B cell (primary cell): ENCODE results near the gene POLR2C. TPM values are rescaled to one million over a fixed set of nuclear protein-coding genes. Genes with fewer than 3 reads are reported as not detected.
"Not testable (repeated sequence)": the region's sequence is repeated elsewhere in the genome, so short reads cannot be mapped to it uniquely, and the experiment has no call there.

Experiments used
- ATAC-seq: fragments of 200-7000 bp; cut with Tn5 transposase; one replicate; pipeline ENCODE4 v1.10.0; 2021; ENCODE audit warnings: low read depth, mild to moderate bottlenecking, moderate number of reproducible peaks, moderate library complexity
- CTCF ChIA-PET: fragments of 350-600 bp; sonication (Branson Sonifier 250); formaldehyde crosslinking; loops from one replicate; lab custom pipeline; 2021; ENCODE audit warnings: antibody characterized with exemption, inconsistent platforms; lab: Charles Lee
- POLR2A ChIA-PET: fragments of 350-600 bp; sonication (Branson Sonifier 250); formaldehyde crosslinking; loops from one replicate; lab custom pipeline; 2021; ENCODE audit warnings: antibody characterized with exemption; lab: Charles Lee
- DNase-seq: peaks from one replicate; pipeline ENCODE4 v3.0.0; 2013
- H2AFZ ChIP-seq: 2 replicates; pipeline ENCODE4 v1.6.1; 2012; ENCODE audit warnings: mild to moderate bottlenecking, low read depth, low read length; ENCODE audit not compliant: insufficient read depth, poor library complexity, severe bottlenecking
- H3K27ac ChIP-seq, 2 donors: 1 replicate in 1 of 2; 2 replicates in 1 of 2; pipeline ENCODE4 v1.5.1; 2012 to 2013; ENCODE audit warnings: low read length in 2 of 2, mild to moderate bottlenecking in 2 of 2, moderate library complexity in 1 of 2
- H3K27me3 ChIP-seq, 4 experiments: fragments of 200-600 bp in 1 of 4; sonication (generic) in 1 of 4; replicated peaks in 1 of 4; 1 replicate in 2 of 4; 2 replicates in 2 of 4; pipeline versions ENCODE4 v1.6.1 to v1.7.0; 2013 to 2016; ENCODE audit warnings: low read length in 3 of 4, mild to moderate bottlenecking in 2 of 4, mixed read lengths in 1 of 4, moderate library complexity in 1 of 4; ENCODE audit not compliant: insufficient read depth in 4 of 4, control insufficient read depth in 3 of 4; ENCODE audit errors: control extremely low read depth in 1 of 4
- H3K36me3 ChIP-seq, 2 experiments: replicated peaks in 1 of 2; 1 replicate in 1 of 2; 2 replicates in 1 of 2; pipeline versions ENCODE4 v1.6.1 to v1.7.1; 2013; ENCODE audit warnings: low read length in 1 of 2; ENCODE audit not compliant: insufficient read depth in 2 of 2, control insufficient read depth in 1 of 2; ENCODE audit errors: control extremely low read depth in 1 of 2, extremely low read depth in 1 of 2
- H3K4me1 ChIP-seq, 2 donors: fragments of 200-600 bp in 1 of 2; sonication (generic) in 1 of 2; 1 replicate in 1 of 2; 2 replicates in 1 of 2; pipeline versions ENCODE4 v1.5.1 to v1.6.1; 2013 to 2017; ENCODE audit warnings: low read length in 2 of 2; ENCODE audit not compliant: control insufficient read depth in 2 of 2, insufficient read depth in 2 of 2
- H3K4me2 ChIP-seq: replicated peaks from 2 replicates; pipeline ENCODE3; 2012; ENCODE audit warnings: mild to moderate bottlenecking, low read depth, low read length; ENCODE audit not compliant: poor library complexity, severe bottlenecking
- H3K4me3 ChIP-seq, 5 experiments: fragments of 200-600 bp in 1 of 5; sonication (generic) in 1 of 5; 1 replicate in 3 of 5; 2 replicates in 2 of 5; pipeline versions ENCODE4 v1.5.1 to v1.7.0; 2011 to 2016; ENCODE audit warnings: low read length in 4 of 5, mild to moderate bottlenecking in 4 of 5, low read depth in 2 of 5, control low read depth in 1 of 5, moderate library complexity in 1 of 5; ENCODE audit not compliant: insufficient read depth in 1 of 5; ENCODE audit errors: control extremely low read depth in 1 of 5, extremely low read depth in 1 of 5
- H3K79me2 ChIP-seq: fragments of 200-600 bp; sonication (generic); one replicate; pipeline ENCODE4 v1.6.0; 2016; ENCODE audit warnings: low read length; ENCODE audit not compliant: control insufficient read depth, insufficient read depth
- H3K9ac ChIP-seq: fragments of 200-600 bp; sonication (generic); 2 replicates; pipeline ENCODE4 v1.6.1; 2017; ENCODE audit warnings: mild to moderate bottlenecking, low read length, moderate library complexity
- H3K9me3 ChIP-seq, 3 donors: one replicate each; pipeline versions ENCODE4 v1.6.1 to v1.7.1; 2013; ENCODE audit warnings: low read length in 2 of 3; ENCODE audit not compliant: control insufficient read depth in 2 of 3, insufficient read depth in 1 of 3; ENCODE audit errors: control extremely low read depth in 1 of 3
- H4K20me1 ChIP-seq: 2 replicates; pipeline ENCODE4 v1.6.0; 2012; ENCODE audit warnings: mild to moderate bottlenecking, low read length; ENCODE audit not compliant: insufficient read depth, control insufficient read depth, poor library complexity, severe bottlenecking
- H3K27ac Mint-ChIP-seq: one replicate; pipeline ENCODE4 v1.8.0; 2021; ENCODE audit warnings: mixed read lengths
- H3K27me3 Mint-ChIP-seq: one replicate; pipeline ENCODE4 v1.8.0; 2021; ENCODE audit warnings: mixed read lengths
- H3K4me1 Mint-ChIP-seq: one replicate; pipeline ENCODE4 v1.8.0; 2021; ENCODE audit warnings: mixed read lengths
- H3K4me3 Mint-ChIP-seq: one replicate; pipeline ENCODE4 v1.8.0; 2021; ENCODE audit warnings: mixed read lengths
- H3K9me3 Mint-ChIP-seq: one replicate; pipeline ENCODE4 v1.8.0; 2022; ENCODE audit warnings: mixed read lengths; ENCODE audit not compliant: insufficient read depth
- EZH2 ChIP-seq: IDR thresholded peaks from 2 replicates; pipeline ENCODE4 v1.6.1; 2012; ENCODE audit warnings: borderline replicate concordance, low read depth, mild to moderate bottlenecking, moderate library complexity, low read length; ENCODE audit not compliant: insufficient read depth, poor library complexity, severe bottlenecking
- WGBS: methylation state at CpG from one replicate; pipeline ENCODE4 v1.1.5; 2013; ENCODE audit warnings: missing lambda C conversion rate; ENCODE audit not compliant: insufficient coverage; 5-methylcytosine and 5-hydroxymethylcytosine counted together
- intact Hi-C: fragments of 100-400 bp; cut with micrococcal nuclease; formaldehyde crosslinking; loops from one replicate; pipeline ENCODE4 v1.10.0; 2022
- polyA plus RNA-seq: library from polyadenylated mRNA; depleted of rRNA; stranded (reverse); fragments of >200 nt; gene quantifications from 2 replicates; pipeline ENCODE4 v1.2.3, GENCODE V29; 2012
- total RNA-seq, 2 donors: library from RNA; stranded (reverse); fragments of 120-200 nt in 1 of 2; gene quantifications; 1 replicate in 1 of 2; 2 replicates in 1 of 2; pipeline versions ENCODE4 v1.2.3 to v1.2.4, GENCODE V29; 2013 to 2022
- TF ChIP-seq, protein P1 (sequence below): fragments of 200-600 bp; IDR thresholded peaks from one replicate; pipeline ENCODE4 v1.8.0; 2022; ENCODE audit warnings: antibody characterized with exemption, mild to moderate bottlenecking

POLR2C gene
- total and polyA plus RNA-seq, 2 donors (not counting 1 experiment from before 2014, with no cell fraction given), result 57.8 to 70.1 TPM

DNA sequence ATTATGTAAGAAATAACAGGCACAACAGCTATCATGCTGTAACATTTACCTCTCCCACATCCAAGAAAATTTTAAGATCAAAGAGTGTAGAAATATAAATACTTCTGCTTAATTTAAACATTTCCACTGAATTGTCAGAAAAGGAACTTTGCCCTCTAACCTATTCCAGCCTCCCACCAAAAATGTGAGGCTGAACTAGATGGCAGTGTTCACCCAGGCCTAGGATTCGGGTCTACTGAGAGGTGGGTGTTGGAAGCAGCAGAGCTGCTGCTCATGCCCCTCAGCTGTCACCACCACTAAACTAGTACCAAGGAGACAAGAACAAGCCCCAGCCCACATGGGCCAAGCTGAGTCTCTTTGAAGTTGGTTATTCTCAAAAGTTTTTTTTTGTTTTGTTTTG, 26.6 kb upstream of the POLR2C start:
- peaks cover 2 to 86% of the 10 kb centered on the region in 2 experiments for H3K36me3 ChIP-seq
- Mint-ChIP-seq H3K27ac (no peak overlapping the region), H3K9me3 (peaks cover 6% of the 10 kb centered on the region), H3K27me3 (no peaks in the 10 kb centered on the region), H3K4me3 (no peak overlapping the region), H3K4me1 (no peaks in the 10 kb centered on the region)
- no peak overlapping the region for H2AFZ ChIP-seq
- no peak overlapping the region for H3K4me3 ChIP-seq
- DNase-seq, result no peak
- ATAC-seq, result no peak
- ChIA-PET CTCF (no interaction called here), POLR2A (no interaction called here)
- no peak for TF ChIP-seq EZH2
- TF ChIP-seq, protein P1, sequence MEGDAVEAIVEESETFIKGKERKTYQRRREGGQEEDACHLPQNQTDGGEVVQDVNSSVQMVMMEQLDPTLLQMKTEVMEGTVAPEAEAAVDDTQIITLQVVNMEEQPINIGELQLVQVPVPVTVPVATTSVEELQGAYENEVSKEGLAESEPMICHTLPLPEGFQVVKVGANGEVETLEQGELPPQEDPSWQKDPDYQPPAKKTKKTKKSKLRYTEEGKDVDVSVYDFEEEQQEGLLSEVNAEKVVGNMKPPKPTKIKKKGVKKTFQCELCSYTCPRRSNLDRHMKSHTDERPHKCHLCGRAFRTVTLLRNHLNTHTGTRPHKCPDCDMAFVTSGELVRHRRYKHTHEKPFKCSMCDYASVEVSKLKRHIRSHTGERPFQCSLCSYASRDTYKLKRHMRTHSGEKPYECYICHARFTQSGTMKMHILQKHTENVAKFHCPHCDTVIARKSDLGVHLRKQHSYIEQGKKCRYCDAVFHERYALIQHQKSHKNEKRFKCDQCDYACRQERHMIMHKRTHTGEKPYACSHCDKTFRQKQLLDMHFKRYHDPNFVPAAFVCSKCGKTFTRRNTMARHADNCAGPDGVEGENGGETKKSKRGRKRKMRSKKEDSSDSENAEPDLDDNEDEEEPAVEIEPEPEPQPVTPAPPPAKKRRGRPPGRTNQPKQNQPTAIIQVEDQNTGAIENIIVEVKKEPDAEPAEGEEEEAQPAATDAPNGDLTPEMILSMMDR, result no peak
- no peaks in the 10 kb centered on the region for H3K27me3 ChIP-seq
- intact Hi-C loops, result no loop called here
- H3K4me1 ChIP-seq, result no peaks in the 10 kb centered on the region
- WGBS, result no CpG with 5 or more reads among the region's 1 CpG
- peaks cover 0 to 17% (median 12%) of the 10 kb centered on the region in 3 donors for H3K9me3 ChIP-seq
- peaks cover 3% of the 10 kb centered on the region for H3K79me2 ChIP-seq
- H3K9ac ChIP-seq, result no peak overlapping the region
- no peak overlapping the region for H3K4me2 ChIP-seq
- no peaks in the 10 kb centered on the region for H4K20me1 ChIP-seq
- no peak overlapping the region for H3K27ac ChIP-seq

DNA sequence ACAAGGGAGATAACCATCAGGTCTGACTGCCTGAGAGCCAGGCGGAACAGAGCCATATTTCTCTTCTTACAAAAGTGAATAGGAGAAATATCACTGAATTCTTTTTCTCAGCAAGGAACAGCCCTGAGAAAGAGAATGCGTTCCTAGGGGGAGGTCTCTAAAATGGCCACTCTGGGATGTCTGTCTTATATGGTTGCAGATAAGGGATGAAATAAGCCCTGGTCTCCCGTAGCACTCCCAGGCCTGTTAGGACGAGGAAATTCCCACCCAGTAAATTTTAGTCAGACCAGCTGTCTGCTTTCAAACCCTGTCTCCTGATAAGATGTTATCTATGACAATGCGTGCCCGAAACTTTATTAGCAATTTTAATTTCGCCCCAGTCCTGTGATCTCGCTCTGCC, 22.5 kb upstream of the POLR2C start:
- ATAC-seq, DNase-seq, H3K9me3 Mint-ChIP-seq, H3K27ac ChIP-seq, H3K9ac ChIP-seq, H3K4me1 ChIP-seq, H3K4me3 ChIP-seq, intact Hi-C loops, POLR2A ChIA-PET, H3K4me1 Mint-ChIP-seq, H3K4me2 ChIP-seq, H4K20me1 ChIP-seq, H3K27me3 ChIP-seq, H3K27me3 Mint-ChIP-seq, H3K27ac Mint-ChIP-seq, H2AFZ ChIP-seq, H3K4me3 Mint-ChIP-seq: not testable (repeated sequence)
- H3K79me2 ChIP-seq, result peaks cover 36% of the 10 kb centered on the region
- 100% methylated on average over 5 of the region's 8 CpGs for WGBS
- CTCF ChIA-PET, result interaction anchor here (1.9 kb wide), 1 partner anchor 22 kb away, joined by 6 read pairs; no protein-coding TSS in a partner anchor
- peaks cover 1 to 49% of the 10 kb centered on the region in 2 experiments for H3K36me3 ChIP-seq
- H3K9me3 ChIP-seq, result peaks cover 4 to 17% (median 17%) of the 10 kb centered on the region in 3 donors

DNA sequence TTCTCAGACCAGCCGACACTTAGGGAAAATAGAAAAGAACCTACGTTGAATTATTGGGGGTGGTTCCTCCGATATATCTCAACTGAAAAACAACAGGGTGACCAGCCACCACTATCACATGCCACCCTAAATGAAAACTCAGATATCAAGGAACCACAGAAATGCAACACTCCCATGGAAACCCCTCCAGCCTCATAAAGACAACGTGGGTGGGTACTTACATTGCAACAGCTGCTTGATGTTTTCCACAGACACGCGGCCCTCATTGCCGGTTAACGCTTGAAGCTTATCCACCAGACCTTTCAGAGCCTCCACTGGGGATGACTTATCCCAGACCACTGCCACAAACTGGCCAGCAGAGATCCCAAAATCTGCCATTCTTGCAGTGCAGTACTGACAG, 21.9 kb upstream of the POLR2C start:
- H3K9me3 ChIP-seq, result peaks cover 4 to 17% (median 17%) of the 10 kb centered on the region in 3 donors
- H3K27me3 Mint-ChIP-seq, H3K27ac ChIP-seq, H3K27me3 ChIP-seq, POLR2A ChIA-PET, H3K4me3 ChIP-seq, DNase-seq, H3K4me1 ChIP-seq, H3K27ac Mint-ChIP-seq, H2AFZ ChIP-seq, H3K9ac ChIP-seq, H3K4me2 ChIP-seq, intact Hi-C loops, H3K4me1 Mint-ChIP-seq, ATAC-seq, H4K20me1 ChIP-seq, H3K9me3 Mint-ChIP-seq, CTCF ChIA-PET, H3K4me3 Mint-ChIP-seq: not testable (repeated sequence)
- H3K79me2 ChIP-seq, result peaks cover 42% of the 10 kb centered on the region
- WGBS, result 95% methylated on average over 2 of the region's 8 CpGs
- H3K36me3 ChIP-seq, result peaks cover 1 to 44% of the 10 kb centered on the region in 2 experiments
